Measurements from ENCODE around the gene DCP2. TPM values are rescaled to one million over a fixed set of nuclear protein-coding genes. Genes with fewer than 3 reads are reported as not detected.

Gene DCP2
- total RNA-seq, 1 experiment from 2014 or later: 186 TPM

GRCh38 chr5:113040672-113041260, 64.2 kb downstream of the DCP2 start:
- Mint-ChIP-seq H3K4me1 (peaks cover 12% of the 10 kb centered on the region), H3K9me3 (no peaks in the 10 kb centered on the region), H3K27ac (no peak overlapping the region), H3K4me3 (no peak overlapping the region), H3K36me3 (peaks cover 3% of the 10 kb centered on the region), H3K27me3 (ENCODE audit: low read depth) (no peaks in the 10 kb centered on the region)
- POLR2A ChIA-PET: no interaction called here
- DNase-seq (ENCODE audit: low spot score) (no peak), ATAC-seq (no peak)
- CTCF ChIA-PET: no interaction called here
- TF ChIP-seq CTCF (IDR thresholded peaks at IDR 0.05): no peak
- no peak for TF ChIP-seq FOXP4 (CRISPR knock-in tag; IDR thresholded peaks at IDR 0.05)
- no peak for TF ChIP-seq ERG (CRISPR knock-in tag; IDR thresholded peaks at IDR 0.05)
- TF ChIP-seq RORB (CRISPR knock-in tag; IDR thresholded peaks at IDR 0.05): no peak
- no peak for TF ChIP-seq NR3C1 (CRISPR knock-in tag; conservative IDR thresholded peaks at IDR 0.05; ENCODE audit: low read depth)
- no peak for TF ChIP-seq TCF7 (CRISPR knock-in tag; IDR thresholded peaks at IDR 0.05; ENCODE audit: low read depth)
- no peak for TF ChIP-seq HMGA2 (CRISPR knock-in tag; IDR thresholded peaks at IDR 0.05)
- no peak for TF ChIP-seq ARID4B (CRISPR knock-in tag; IDR thresholded peaks at IDR 0.05; ENCODE audit: borderline replicate concordance)
- TF ChIP-seq PRDM15 (CRISPR knock-in tag; IDR thresholded peaks at IDR 0.05): no peak
- TF ChIP-seq PREB (CRISPR knock-in tag; IDR thresholded peaks at IDR 0.05; ENCODE audit: borderline replicate concordance): no peak
- no peak for TF ChIP-seq ZNF281 (CRISPR knock-in tag; IDR thresholded peaks at IDR 0.05)
- TF ChIP-seq E2F5 (CRISPR knock-in tag; IDR thresholded peaks at IDR 0.05): no peak
- no peak for TF ChIP-seq MXD4 (CRISPR knock-in tag; IDR thresholded peaks at IDR 0.05; ENCODE audit: borderline replicate concordance)
- TF ChIP-seq FOXJ3 (CRISPR knock-in tag; IDR thresholded peaks at IDR 0.05; ENCODE audit: borderline replicate concordance): no peak
- TF ChIP-seq ZNF219 (CRISPR knock-in tag; IDR thresholded peaks at IDR 0.05; ENCODE audit: borderline replicate concordance): no peak
- TF ChIP-seq ZSCAN18 (CRISPR knock-in tag; IDR thresholded peaks at IDR 0.05): no peak
- TF ChIP-seq NFATC4 (CRISPR knock-in tag; IDR thresholded peaks at IDR 0.05): no peak

All from WTC11 (cell line).